ENCODE results near the gene PFKFB1. TPM values are rescaled to one million over a fixed set of nuclear protein-coding genes. Genes with fewer than 3 reads are reported as not detected.
A peak's percentile ranks its signal among the peaks of the same experiment; 100 is the strongest.

Gene PFKFB1
- total RNA-seq, 3 donors from 2014 or later: 0.29 to 0.68 (median 0.51) TPM

DNA sequence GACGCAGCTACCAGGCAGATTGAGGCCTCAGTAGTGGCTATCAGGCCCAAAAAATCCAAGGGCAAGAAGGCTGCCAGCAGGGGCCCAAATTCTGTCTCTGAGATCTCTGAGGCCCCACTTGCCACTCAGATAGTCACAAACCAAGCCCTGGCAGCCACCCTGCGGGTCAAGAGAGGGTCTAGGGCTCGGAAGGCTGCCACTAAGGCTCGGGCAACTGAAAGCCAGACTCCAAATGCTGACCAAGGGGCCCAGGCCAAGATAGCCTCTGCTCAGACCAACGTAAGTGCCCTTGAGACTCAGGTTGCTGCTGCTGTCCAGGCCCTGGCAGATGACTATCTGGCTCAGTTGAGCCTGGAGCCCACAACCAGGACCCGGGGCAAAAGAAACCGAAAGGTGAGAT, 70.6 kb downstream of the PFKFB1 start:
- ATAC-seq: no peak
- Mint-ChIP-seq H3K4me3 (no peak overlapping the region), H3K27me3 (ENCODE audit: low read depth) (no peaks in the 10 kb centered on the region), H3K36me3 (ENCODE audit: insufficient read depth) (no peaks in the 10 kb centered on the region), H3K9me3 (no peaks in the 10 kb centered on the region), H3K4me1 (ENCODE audit: low read depth) (peaks cover 19% of the 10 kb centered on the region)
- no peak for DNase-seq

DNA sequence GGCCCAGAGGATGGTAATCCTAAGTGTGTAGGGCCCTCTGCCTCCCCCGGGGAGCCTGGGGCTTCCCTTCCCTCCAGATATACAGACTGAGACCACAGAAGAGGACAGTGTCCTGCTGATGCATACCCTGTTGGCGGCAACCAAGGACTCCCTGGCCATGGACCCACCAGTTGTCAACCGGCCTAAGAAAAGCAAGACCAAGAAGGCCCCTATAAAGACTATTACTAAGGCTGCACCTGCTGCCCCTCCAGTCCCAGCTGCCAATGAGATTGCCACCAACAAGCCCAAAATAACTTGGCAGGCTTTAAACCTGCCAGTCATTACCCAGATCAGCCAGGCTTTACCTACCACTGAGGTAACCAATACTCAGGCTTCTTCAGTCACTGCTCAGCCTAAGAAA, 71.4 kb downstream of the PFKFB1 start:
- H3K9me3 Mint-ChIP-seq: no peaks in the 10 kb centered on the region
- ATAC-seq: no peak
- no peak for DNase-seq
- no peak overlapping the region for H3K4me3 Mint-ChIP-seq
- H3K4me1 Mint-ChIP-seq (ENCODE audit: low read depth): peaks cover 19% of the 10 kb centered on the region
- no peaks in the 10 kb centered on the region for H3K27me3 Mint-ChIP-seq (ENCODE audit: low read depth)
- no peaks in the 10 kb centered on the region for H3K36me3 Mint-ChIP-seq (ENCODE audit: insufficient read depth)

DNA sequence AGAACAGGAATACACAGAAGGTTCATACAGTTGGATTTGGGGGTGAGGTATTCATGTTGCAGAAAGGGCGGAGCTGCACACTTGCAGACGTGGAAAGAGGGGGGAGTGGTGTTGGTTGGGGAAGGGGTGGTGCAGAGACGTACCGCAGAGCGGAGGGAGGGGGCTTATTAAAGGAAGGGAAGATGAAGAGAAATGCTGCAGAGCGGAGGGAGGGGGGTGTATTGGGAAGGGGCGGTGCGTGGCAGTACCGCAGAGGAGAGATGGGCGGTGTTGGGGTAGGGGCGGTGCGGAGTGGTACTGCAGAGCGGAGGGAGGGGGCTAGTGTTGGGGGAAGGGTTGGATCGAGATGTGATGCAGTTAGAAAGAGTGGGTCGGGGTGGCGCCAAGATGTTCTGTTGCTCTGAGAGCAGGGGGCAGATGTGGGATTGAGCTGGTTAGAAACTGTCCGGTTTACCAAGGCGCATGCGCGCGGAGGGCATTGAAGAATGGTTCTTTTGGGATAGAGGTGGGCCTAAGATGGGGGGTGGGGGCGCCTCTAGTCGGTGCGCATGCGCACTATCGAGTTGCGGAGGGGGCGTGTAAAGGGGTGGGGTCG, 72.5 kb downstream of the PFKFB1 start:
- peaks cover 19% of the 10 kb centered on the region for H3K4me1 Mint-ChIP-seq (ENCODE audit: low read depth)
- ATAC-seq (peak; percentile 79 to 81), DNase-seq (peak; percentile 43)
- no peaks in the 10 kb centered on the region for H3K36me3 Mint-ChIP-seq (ENCODE audit: insufficient read depth)
- peak overlapping the region; percentile 84 for H3K4me3 Mint-ChIP-seq
- H3K27me3 Mint-ChIP-seq (ENCODE audit: low read depth): no peaks in the 10 kb centered on the region
- H3K9me3 Mint-ChIP-seq: no peaks in the 10 kb centered on the region

DNA sequence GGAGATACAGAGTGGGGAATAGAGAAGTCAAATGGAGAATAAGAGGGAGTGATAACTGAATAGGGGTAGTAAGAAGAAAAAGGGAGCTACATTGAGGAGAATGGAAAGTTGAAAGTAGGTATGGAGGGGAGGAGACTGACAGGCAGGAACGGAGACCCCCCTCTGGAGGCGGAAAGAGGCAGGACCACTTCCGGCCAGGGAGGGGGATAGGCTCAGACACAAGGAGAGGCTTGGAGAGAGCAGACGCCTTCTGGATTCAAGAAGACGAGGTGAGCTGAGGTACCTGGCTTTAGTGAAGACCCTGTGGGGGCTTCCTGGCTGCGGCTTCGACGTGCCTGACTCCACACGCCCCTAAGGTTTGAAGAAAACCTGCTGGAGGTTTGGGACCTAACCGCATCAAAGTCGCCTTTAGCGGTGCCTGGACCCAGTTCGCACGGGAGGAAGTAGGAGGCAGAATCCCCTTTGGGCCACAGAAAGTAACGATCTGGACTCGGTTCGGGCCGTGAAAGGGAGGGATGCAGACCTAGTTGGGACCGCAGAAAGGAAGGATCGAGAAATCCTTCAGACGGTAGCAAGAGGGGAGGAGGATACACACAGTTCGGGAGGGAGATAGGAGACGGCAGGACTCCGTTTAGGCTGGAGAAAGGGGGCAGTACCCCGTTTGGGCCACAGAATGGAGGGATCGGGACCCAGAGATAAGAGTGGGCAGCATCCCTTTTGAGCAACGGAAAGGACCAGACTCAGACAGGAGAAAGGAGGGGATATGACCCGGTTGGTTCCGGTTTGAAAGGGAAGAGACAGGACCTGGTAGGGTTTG, 73.2 kb downstream of the PFKFB1 start, which contains the start of gene TRO:
TSS of gene TRO (plus strand) at position 215 of the 817 bp plus-strand sequence. CDS start 1,423 bp downstream, outside the sequence.
- ATAC-seq (peak in 1 of 2 donors; percentile 11), DNase-seq (no peak)
- peak within 1 kb of the TSS; percentile 84 for H3K4me3 Mint-ChIP-seq
- peaks cover 19% of the 10 kb centered on the region for H3K4me1 Mint-ChIP-seq (ENCODE audit: low read depth)
- no peaks in the 10 kb centered on the region for H3K9me3 Mint-ChIP-seq
- H3K36me3 Mint-ChIP-seq (ENCODE audit: insufficient read depth): no peaks in the 10 kb centered on the region
- no peaks in the 10 kb centered on the region for H3K27me3 Mint-ChIP-seq (ENCODE audit: low read depth)

DNA sequence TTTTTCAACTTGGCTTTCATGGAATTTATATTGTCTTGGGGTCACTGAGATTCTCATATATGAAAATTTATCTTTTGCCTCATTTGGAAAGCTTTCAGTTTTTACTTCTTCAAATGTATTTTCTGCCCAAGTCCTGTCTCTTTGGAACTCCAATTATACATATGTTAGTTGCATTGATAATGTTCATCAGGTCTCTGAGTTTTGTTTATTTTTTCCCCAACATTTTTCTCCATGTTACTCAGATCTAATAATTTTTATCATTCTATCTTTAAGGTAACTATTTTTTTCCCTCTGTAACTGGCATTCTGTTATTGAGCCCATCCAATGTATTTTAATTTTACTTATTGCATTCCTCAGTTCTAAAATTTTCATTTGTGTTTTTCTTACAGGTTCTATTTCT, 84.0 kb downstream of the PFKFB1 start:
- Mint-ChIP-seq H3K4me1 (ENCODE audit: low read depth) (no peaks in the 10 kb centered on the region), H3K27me3 (ENCODE audit: low read depth) (no peaks in the 10 kb centered on the region), H3K9me3 (peaks cover 5% of the 10 kb centered on the region), H3K36me3 (ENCODE audit: insufficient read depth) (no peaks in the 10 kb centered on the region), H3K4me3 (no peak overlapping the region)
- ATAC-seq (no peak), DNase-seq (no peak)

DNA sequence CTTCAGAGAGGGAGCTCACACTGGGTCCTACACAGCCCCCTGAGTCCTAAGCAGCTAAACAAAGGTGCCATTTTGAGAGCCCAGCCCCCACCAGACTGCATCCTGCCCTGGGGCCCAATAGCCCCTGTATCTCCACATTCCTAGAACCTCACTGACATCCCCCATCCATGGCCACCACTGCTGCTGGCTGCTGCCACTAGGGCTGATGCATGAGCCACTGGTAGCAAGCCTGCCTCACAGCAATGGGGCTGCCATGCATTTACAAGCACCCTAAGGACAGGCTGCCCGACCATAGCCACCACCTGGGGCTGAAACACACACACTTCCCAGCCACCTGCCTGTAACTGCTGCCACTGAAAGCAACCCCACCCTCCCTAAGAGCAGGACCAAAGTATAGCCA, 99.8 kb downstream of the PFKFB1 start:
- Mint-ChIP-seq H3K4me1 (ENCODE audit: low read depth) (no peaks in the 10 kb centered on the region), H3K27me3 (ENCODE audit: low read depth) (peaks cover 1% of the 10 kb centered on the region), H3K36me3 (ENCODE audit: insufficient read depth) (no peaks in the 10 kb centered on the region), H3K9me3 (peaks cover 4% of the 10 kb centered on the region), H3K4me3 (no peak overlapping the region)
- DNase-seq: no peak
- no peak for ATAC-seq

DNA sequence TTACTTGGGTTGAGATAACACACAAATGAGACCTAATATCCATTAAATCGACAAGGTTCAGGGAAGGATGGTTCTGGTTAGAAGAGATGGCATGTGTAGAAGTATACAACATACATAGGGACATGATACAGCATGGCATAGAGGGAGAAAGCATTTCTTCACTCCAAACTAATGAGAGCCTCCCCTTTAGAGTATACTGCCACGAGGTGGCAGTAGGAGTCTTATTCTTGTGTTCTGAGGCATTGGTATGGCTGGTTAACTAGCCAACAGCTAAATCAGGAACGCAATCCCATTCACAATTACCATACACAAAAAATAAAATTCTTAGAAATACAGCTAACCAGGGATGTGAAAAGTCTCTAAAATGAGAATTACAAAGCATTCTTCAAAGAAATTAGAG, 102.4 kb downstream of the PFKFB1 start:
- Mint-ChIP-seq H3K36me3 (ENCODE audit: insufficient read depth) (no peaks in the 10 kb centered on the region), H3K4me3 (no peak overlapping the region), H3K9me3 (peaks cover 4% of the 10 kb centered on the region), H3K4me1 (ENCODE audit: low read depth) (no peaks in the 10 kb centered on the region), H3K27me3 (ENCODE audit: low read depth) (peaks cover 10% of the 10 kb centered on the region)
- DNase-seq: peak; percentile 10
- no peak for ATAC-seq

DNA sequence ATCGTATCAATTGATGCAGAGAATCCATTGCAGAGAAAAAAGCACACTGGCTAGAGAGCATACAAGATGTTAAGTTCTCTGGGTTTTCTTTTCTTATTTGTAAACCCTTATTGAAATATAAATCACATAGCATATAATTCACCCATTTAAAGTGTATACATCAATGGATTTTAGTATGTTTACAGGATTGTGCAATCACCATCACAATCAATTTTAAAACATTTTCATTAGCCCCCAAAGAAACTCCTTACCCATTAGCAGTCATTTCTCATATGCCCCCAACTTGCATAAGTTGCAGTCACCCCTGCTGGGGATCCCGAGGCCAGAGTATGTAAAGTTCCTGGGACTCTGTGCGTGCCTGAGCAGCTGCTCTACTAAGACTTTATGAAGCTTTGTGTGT, 108.2 kb downstream of the PFKFB1 start:
- DNase-seq (no peak), ATAC-seq (no peak)
- peaks cover 12% of the 10 kb centered on the region for H3K27me3 Mint-ChIP-seq (ENCODE audit: low read depth)
- H3K4me3 Mint-ChIP-seq: no peak overlapping the region
- H3K36me3 Mint-ChIP-seq (ENCODE audit: insufficient read depth): no peaks in the 10 kb centered on the region
- H3K9me3 Mint-ChIP-seq: no peaks in the 10 kb centered on the region
- H3K4me1 Mint-ChIP-seq (ENCODE audit: low read depth): no peaks in the 10 kb centered on the region

Other genes starting within 250 kb of the PFKFB1 start
- gene ITIH6, start 195.9 kb downstream of the PFKFB1 start, total RNA-seq: not detected
- gene MAGED2, start 186.4 kb downstream of the PFKFB1 start, total RNA-seq: 10 to 100 TPM; 22.1 to 25.0 (median 22.7) TPM
- gene TRO, start 73.4 kb downstream of the PFKFB1 start, total RNA-seq: 1 to 10 TPM; 1.0 to 2.8 (median 2.6) TPM
- 10 to 100 TPM; 35.1 to 40.5 (median 36.4) TPM for gene APEX2, start 6.2 kb upstream of the PFKFB1 start, total RNA-seq
- not detected for gene ALAS2, start 36.8 kb upstream of the PFKFB1 start, total RNA-seq
- under 1 TPM in 1 of 3 donors, not detected in 2; 0.61 TPM for gene PAGE2B, start 80.8 kb upstream of the PFKFB1 start, total RNA-seq
- gene PAGE2, start 94.8 kb upstream of the PFKFB1 start, total RNA-seq: not detected
- gene PAGE5, start 226.2 kb upstream of the PFKFB1 start, total RNA-seq: 1 to 10 TPM in 1 of 3 donors, under 1 TPM in 1, not detected in 1; 0.90 to 3.0 TPM

Measured in activated T-cell treated with anti-CD3 and anti-CD28 coated beads, Interleukin-2, amount 50 U/mL, for 4 hours (primary cell).